ENCODE measurements around the gene LHFPL6. TPM values are rescaled to one million over a fixed set of nuclear protein-coding genes. Genes with fewer than 3 reads are reported as not detected.

LHFPL6 gene
- total RNA-seq, 1 donor, result 57.9 TPM

GRCh38 chr13:39577203-39577602, 25.8 kb downstream of the LHFPL6 start:
- no peak for DNase-seq (ENCODE audit: low read depth)
- no peak for TF ChIP-seq CTCF (IDR thresholded peaks at IDR 0.05; ENCODE audit: insufficient read depth, low read depth, low read length)

GRCh38 chr13:39575641-39576238, 27.3 kb downstream of the LHFPL6 start:
- DNase-seq (ENCODE audit: low read depth), result peak; percentile 37
- no peak overlapping the region for H3K4me3 ChIP-seq (ENCODE audit: low read depth, low read length)
- no peak for TF ChIP-seq CTCF (IDR thresholded peaks at IDR 0.05; ENCODE audit: insufficient read depth, low read depth, low read length)

More at GRCh38 chr13:39577203-39577602, 25.8 kb downstream of the LHFPL6 start:
- H3K4me3 ChIP-seq (ENCODE audit: low read depth, low read length), result no peak overlapping the region

DNA sequence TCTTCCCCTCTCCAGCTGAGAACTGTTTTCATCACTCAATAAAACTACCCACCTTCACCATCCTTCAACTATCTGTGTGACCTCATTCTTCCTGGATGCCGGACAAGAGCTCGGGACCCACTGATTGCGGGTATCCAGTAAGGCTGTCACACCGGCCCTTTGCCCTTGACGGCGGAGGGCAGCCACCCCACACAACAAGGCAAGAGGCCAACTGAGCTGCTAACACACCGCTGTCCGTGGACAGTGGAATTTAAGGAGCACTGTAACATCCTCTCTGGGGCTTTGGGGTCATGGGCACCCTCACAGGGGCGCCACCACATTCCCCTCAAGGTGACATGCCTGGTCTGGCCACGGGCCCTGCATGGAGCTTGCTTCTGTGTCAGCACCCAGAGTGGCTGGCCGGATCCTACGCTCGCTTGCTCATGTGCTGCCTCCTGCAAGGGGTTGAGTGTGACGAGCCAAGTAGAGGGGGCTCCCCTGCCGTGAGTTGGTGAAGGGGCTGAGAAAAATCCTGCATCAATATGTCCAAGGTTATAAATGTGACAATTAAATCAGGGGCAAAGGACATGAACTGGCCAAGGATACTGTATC, 31.4 kb downstream of the LHFPL6 start:
- no peak for TF ChIP-seq CTCF (IDR thresholded peaks at IDR 0.05; ENCODE audit: insufficient read depth, low read depth, low read length)
- no peak for DNase-seq (ENCODE audit: low read depth)
- H3K4me3 ChIP-seq (ENCODE audit: low read depth, low read length), result no peak overlapping the region

- no peak for TF ChIP-seq CTCF (IDR thresholded peaks at IDR 0.05; ENCODE audit: insufficient read depth, low read depth, low read length)
- no peak for DNase-seq (ENCODE audit: low read depth)
- H3K4me3 ChIP-seq (ENCODE audit: low read depth, low read length), result no peak overlapping the region
These were observed 35.4 kb downstream of the LHFPL6 start for GRCh38 chr13:39567569-39567968.

- DNase-seq (ENCODE audit: low read depth), result no peak
- TF ChIP-seq CTCF (IDR thresholded peaks at IDR 0.05; ENCODE audit: insufficient read depth, low read depth, low read length), result no peak
- H3K4me3 ChIP-seq (ENCODE audit: low read depth, low read length), result no peak overlapping the region
These were observed 36.6 kb downstream of the LHFPL6 start for GRCh38 chr13:39566216-39566869.

- peak overlapping the region; percentile 35 for H3K4me3 ChIP-seq (ENCODE audit: low read depth, low read length)
- peak; percentile 86 for DNase-seq (ENCODE audit: low read depth)
- no peak for TF ChIP-seq CTCF (IDR thresholded peaks at IDR 0.05; ENCODE audit: insufficient read depth, low read depth, low read length)
These were observed 37.7 kb downstream of the LHFPL6 start for GRCh38 chr13:39565036-39565949.

Data from fibroblast of villous mesenchyme (primary cell).